NOMO-1 treated with dmso at 0.1 percent for 144 hours (cell line): Measurements from ENCODE around the gene BRAT1.
"Not testable (repeated sequence)": the region's sequence is repeated elsewhere in the genome, so short reads cannot be mapped to it uniquely, and the experiment has no call there.

Experiments used
- DNase-seq: peaks from one replicate; lab custom pipeline; 2025; ENCODE audit not compliant: unreplicated experiment; lab: John Stamatoyannopoulos, UW

BRAT1 gene

DNA sequence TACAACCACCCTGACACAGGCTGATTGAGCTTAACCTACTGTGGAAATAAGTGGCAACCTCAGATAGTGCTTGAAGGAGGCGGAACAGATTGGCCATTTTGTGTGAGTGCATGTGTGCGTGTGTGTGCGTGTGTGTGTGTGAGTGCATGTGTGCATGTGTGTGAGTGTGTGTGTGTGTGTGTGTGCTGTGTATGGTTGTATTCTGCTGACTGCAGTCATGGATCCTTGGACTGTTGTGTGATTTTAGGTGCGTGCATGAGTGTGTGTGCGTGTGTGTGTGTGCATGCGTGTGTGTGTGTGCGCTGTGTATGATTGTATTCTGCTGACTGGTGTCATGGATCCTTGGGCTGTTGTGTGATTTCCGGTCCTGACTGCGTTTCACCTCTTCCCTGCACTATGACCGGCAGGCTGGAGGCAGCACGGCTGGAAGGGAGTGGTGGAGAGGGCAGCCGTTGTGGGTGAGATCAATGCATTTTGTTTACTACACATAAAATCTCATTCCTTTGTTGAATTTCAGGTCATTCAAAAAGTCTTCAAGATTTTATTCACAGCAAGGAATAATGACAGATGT lies 9.7 kb upstream of the BRAT1 start:
- no peak for DNase-seq

GRCh38 chr7:2563955-2564354 lies 8.6 kb upstream of the BRAT1 start:
- DNase-seq, result not testable (repeated sequence)

DNA sequence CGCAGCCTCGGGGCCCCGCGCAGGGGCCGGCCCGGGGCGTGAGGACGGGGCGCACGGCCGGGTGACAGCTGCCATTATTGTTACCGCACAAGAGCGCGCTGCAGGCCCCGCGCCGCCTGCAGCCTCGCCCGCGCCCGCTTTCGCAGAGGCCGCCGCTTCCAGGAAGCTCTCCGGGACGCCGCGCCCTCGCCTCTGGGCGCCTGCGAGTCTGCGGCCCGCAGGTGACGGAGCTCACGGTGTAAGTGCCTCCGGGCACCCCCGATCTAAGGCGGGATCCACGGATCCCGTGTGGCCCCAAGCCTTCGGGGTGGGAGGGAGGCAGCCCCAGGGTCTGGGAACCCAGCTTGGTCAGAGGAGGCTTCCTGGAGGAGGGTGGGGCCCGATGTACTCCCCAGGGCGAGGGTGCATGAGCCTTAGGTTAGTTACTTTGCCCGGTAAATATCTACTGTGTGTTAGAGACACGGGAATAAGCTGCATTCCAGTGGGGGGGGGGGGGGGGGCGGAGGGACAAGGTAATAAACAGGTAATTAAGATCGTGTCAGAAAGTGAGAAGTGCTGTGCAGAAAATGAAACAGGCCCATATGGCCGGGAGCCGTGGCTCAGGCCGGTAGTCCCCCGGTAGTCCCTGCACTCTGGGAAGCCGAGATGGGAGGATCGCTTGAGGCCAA lies 4.1 kb upstream of the BRAT1 start:
- DNase-seq, result no peak

DNA sequence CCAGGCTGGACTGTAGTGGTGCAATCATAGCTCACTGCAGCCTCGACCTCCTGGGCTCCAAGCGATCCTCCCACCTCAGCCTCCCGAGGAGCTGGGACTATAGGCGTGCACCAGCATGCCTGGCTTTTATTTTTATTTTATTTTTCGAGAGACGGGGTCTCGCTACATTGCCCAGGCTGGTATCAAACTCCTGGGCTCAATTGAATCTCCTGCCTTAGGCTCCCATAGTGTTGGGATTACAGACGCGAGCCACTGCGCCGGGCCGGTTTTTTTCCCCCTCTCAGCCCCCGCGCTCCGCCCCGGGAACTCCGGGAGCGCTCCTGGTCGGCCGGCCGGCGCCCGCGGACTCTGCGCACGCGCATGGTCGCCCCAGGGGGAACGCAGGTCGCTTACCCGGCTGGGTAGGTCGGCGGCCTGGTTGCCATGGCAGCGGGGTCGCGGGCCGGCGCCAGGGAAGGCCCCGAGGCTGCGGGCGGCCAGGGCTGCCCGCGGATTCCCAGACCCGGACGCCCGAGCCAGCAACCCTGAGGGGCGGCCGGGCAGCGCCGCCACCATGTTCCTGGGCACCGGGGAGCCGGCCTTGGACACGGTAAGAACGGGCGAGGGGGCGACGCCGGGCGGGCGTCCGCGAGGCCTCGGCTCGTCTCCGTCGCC lies 3.4 kb upstream of the BRAT1 start, which contains the start of gene IQCE:
IQCE (plus strand) TSS at position 351 of the 654 bp plus-strand sequence; CDS start at position 554, 203 bp downstream.
- peak; percentile 71 for DNase-seq

GRCh38 chr7:2554661-2555111 lies 638 bp downstream of the BRAT1 start:
- DNase-seq, result no peak

DNA sequence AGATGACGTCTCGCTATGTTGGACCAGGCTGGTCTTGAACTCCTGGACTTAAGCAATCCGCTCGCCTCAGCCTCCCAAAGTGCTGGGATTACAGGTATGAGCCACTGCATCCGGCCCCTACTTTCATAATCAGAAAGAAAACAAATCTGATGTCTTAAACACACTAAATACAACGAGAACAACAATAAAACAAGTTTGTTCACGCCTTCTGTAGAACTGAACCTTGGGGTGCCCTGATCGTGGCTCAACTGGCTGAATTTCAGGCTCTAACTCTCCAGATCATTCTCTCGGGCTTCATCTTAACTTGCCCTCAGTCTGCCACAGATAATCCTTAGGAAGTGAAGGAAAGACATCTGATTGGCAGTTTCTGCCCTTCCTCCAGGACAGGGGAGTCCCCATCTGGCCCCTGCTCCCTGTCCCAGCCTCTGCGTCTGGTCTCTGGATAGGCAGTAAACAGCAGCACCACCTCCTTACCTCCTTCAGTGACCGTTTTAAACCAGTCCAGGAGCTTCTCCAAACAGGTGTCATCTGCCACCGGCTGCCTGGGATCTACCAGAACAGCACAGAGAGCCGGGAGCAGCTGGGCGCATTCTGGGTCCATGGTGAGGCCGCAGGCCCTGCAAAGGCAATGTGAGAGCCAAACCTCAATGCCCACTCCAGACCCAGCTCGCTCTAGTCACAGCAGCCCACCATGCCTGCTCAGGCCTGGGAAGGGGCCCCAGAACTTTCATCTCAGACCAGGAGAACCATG lies 1.3 kb downstream of the BRAT1 start:
- no peak for DNase-seq

- DNase-seq, result no peak
Observed at GRCh38 chr7:2553108-2553507, 2.2 kb downstream of the BRAT1 start.

DNA sequence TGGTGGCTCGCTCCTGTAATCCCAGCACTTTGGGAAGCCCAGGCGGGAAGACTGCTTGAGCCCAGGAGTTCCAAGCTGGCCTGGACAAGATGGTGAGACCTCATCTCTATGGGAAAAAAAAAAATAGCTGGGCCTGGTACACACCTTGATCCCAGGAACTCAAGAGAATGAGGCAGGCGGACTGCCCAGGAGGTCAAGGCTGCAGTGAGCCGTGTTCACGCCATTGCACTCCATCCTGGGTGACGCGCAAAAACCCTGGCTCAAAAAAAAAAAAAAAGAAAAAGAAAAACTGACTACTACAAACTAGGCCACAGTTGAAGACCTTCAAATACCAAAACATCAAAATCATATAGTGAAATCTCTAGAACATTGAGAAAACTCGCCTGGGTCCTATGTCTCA lies 3.9 kb downstream of the BRAT1 start:
- DNase-seq, result no peak

- DNase-seq, result no peak
Observed at GRCh38 chr7:2546776-2547586, 8.3 kb downstream of the BRAT1 start.

GRCh38 chr7:2545746-2546425 lies 9.4 kb downstream of the BRAT1 start:
- DNase-seq, result no peak

DNA sequence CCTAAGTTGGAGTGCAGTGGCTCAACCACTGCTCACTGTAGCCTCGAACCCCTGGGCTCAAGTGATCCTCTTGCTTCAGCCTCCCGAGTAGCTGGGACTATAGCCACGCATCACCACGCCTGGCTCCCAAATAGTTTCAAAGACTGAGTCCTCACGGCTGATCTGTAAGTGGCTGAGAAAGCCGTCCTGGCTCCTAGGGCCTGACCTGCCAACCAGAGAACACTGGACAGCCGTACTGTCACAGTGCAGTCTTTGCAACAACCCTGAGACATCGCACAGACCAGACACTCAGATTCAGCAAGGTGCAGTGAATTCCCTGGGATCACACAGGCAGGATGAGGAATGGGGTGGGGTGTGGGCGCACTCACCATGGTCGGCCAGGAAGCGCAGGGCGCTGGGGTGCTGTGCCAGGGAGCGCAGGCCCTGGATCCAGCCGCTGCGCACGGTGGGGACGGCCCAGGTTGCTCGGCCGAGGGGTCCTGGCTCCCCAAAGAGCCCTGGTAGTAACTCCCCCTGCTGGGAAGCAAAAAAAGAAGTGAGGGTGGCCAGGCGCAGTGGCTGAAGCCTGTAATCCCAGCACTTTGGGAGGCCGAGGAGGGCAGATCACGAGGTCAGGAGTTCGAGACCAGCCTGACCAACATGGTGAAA lies 10.7 kb downstream of the BRAT1 start:
- no peak for DNase-seq

DNA sequence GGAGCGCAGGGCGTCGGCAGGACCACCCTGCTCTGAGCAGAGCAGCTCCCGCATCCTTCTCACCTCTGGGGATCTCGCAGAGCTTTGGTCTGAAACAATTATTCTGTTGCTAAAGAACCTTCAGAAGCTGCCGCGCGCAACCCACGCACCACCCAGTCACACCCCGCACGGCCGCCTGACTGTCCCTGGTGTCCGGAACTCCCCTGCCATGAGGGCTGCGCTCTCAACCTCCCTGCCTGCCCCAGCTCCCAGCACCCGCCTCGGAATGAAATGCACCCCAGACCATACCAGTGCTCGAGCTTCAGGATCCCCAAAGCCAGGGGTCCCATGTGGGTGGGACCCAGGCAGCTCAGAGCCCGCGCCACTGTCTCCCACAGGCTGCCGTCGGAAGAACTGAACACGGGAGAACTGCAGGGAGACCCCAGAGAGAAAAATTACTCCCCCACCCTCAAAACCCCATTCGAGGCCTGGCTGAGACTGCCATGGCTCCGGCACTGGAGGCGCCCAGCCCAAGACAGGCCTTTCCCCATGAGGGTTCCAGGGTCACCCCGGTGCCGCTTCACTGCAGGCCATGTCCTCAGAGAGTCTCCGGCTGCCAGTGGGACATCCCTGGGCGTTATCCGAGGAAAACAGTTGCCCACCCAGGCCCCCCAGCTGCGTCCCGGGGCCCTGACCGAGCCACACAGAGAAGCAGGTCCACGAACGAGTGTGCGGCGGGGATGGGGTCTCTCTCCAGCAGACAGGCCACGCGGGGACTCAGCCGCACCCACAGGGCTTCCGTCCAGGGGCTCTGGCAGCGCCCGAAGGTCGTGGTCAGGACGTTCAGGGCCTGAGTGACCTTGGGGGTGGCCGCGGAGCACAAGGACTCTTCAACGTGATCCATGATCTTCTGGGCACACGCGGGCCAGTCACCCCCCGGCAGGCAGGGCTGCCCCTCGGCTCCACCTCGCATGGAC lies 12.1 kb downstream of the BRAT1 start:
- DNase-seq, result no peak

DNA sequence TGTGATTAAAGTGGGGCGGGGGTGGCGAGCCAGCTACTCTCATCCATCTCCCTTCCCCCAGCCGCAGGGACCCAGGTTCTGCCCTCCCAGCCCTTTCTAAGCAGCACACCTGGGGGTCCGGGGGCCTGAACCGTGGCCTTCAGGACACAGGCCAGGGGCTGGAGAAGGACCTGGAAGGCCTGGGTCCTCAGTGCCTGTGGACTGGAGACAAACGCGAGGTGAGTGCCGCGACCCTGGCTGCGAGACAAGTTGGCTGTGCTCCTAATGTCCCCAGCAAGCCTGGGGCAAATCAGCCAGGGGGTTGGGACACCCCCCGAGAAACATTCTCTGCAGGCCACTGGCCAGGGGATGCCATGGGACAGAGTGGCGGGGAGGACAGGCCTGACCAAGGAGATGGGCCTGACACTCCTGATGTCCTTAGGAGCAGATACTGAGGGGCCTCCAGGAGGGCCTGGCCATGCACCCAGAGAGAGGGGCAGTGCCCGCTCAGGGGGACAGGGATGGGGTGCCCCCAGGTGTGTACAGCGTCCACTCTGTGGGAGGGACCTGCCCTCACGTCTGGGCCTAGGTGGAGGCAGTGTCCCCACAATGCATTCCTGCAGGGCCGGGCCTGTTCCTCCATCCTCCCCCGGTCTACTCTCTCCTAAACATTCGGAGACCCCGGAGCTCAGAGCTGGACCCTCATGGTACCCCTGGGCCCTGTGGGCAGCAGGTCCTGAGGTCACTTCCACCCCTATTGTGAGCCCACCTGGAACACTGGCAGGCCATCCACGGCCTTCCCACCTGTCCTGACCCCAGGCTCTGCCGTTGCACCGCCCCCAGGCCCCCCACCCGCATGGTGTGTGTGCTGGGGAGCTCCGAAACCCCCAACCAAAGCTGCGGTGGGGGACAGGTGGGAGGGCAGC lies 13.1 kb downstream of the BRAT1 start:
- DNase-seq, result no peak

DNA sequence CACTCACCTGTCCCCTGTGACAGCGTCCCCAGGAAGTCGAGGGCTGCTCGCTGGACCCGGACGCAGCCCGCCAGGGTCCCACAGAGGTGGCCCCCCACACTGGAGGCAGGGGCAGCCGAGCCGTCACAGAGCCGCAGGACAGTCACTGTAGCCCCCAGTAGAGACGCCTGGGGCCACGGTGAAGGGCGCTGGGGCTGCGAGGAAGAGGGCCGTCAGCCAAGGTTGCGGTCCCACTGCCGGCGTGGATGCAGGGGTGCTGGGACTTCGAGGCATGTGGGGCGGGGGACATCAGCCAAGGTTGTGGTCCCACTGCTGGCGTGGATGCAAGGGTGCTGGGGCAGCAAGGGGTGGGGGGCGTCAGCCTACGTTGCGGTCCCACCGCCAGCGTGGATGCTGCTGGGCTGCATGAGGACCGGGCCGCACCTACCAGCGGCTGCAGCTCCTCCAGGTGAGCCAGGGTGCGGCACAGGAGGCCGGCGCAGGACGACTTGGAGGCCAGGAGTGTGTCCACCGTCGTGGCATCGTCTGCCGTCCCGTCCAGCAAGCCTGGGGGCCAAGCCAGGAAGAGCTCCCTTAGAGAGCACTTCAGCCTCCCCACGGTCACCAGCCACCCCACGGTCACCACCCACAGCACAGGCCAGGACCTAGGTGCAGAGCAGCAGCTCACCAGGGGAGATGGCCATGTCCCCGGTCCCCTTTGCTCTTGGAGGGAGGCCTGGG lies 13.9 kb downstream of the BRAT1 start:
- no peak for DNase-seq

DNA sequence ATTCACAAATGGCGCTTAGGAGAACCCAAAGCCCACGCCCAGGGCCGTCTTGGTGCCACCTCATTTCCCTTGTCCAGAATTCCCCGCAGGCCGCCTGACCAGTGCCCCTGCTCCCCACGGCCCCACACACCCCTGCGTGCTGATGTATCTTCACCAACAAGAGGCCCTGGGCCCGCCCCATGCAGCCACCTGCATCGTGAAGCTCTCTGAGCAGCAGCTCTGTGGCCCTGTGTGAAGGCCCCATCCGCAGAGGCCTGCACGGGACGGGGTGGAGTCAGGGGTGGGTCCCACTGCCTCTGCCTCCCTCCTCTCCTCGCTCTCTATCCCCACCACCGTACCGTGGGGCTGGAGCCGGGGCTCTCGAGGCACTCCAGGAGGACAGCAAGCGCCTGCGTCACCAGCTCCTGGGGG lies 14.7 kb downstream of the BRAT1 start:
- DNase-seq, result no peak

- no peak for DNase-seq
Observed at GRCh38 chr7:2540133-2540532, 15.2 kb downstream of the BRAT1 start.
